AML-193 (cell line): Measurements from ENCODE around the gene CREG2.

Experiments used
- DNase-seq, 2 experiments: peaks; one replicate each; lab custom pipeline; 2025; lab: John Stamatoyannopoulos, UW

Gene CREG2

GRCh38 chr2:101307503-101307902, 79.8 kb downstream of the CREG2 start:
- no peak for DNase-seq

GRCh38 chr2:101306410-101306809, 80.9 kb downstream of the CREG2 start:
- DNase-seq: no peak

- peak in 1 of 2 experiments; percentile 33 for DNase-seq
Observed at GRCh38 chr2:101305492-101306078, 81.7 kb downstream of the CREG2 start.

GRCh38 chr2:101305035-101305434, 82.3 kb downstream of the CREG2 start:
- no peak for DNase-seq

GRCh38 chr2:101303688-101304087, 83.6 kb downstream of the CREG2 start:
- no peak for DNase-seq

- no peak for DNase-seq
Observed at GRCh38 chr2:101302016-101302415, 85.3 kb downstream of the CREG2 start.

- no peak for DNase-seq
Observed at GRCh38 chr2:101300836-101301235, 86.5 kb downstream of the CREG2 start.

- DNase-seq: no peak
Observed at GRCh38 chr2:101300164-101300563, 87.1 kb downstream of the CREG2 start.

GRCh38 chr2:101299604-101300003, 87.7 kb downstream of the CREG2 start:
- DNase-seq: no peak

GRCh38 chr2:101297383-101297782, 89.9 kb downstream of the CREG2 start:
- DNase-seq: no peak

- no peak for DNase-seq
Observed at GRCh38 chr2:101296371-101296770, 90.9 kb downstream of the CREG2 start.

- no peak for DNase-seq
Observed at GRCh38 chr2:101295895-101296294, 91.4 kb downstream of the CREG2 start.
